ENCODE data around the gene NAA16.

Gene NAA16

GRCh38 chr13:41394166-41394565 lies 83.1 kb downstream of the NAA16 start:
- no peaks in the 10 kb centered on the region for H3K4me1 ChIP-seq
- TF ChIP-seq CTCF (IDR thresholded peaks at IDR 0.05), result no peak
- DNase-seq, result no peak
- no peak overlapping the region for H3K4me3 ChIP-seq
- H3K27me3 ChIP-seq, result no peaks in the 10 kb centered on the region
- no peak overlapping the region for H3K27ac ChIP-seq
- no peaks in the 10 kb centered on the region for H3K36me3 ChIP-seq
- no peaks in the 10 kb centered on the region for H3K9me3 ChIP-seq
- intact Hi-C loops (cut with DNase I; ENCODE audit: low total_unique reads), result no loop called here

DNA sequence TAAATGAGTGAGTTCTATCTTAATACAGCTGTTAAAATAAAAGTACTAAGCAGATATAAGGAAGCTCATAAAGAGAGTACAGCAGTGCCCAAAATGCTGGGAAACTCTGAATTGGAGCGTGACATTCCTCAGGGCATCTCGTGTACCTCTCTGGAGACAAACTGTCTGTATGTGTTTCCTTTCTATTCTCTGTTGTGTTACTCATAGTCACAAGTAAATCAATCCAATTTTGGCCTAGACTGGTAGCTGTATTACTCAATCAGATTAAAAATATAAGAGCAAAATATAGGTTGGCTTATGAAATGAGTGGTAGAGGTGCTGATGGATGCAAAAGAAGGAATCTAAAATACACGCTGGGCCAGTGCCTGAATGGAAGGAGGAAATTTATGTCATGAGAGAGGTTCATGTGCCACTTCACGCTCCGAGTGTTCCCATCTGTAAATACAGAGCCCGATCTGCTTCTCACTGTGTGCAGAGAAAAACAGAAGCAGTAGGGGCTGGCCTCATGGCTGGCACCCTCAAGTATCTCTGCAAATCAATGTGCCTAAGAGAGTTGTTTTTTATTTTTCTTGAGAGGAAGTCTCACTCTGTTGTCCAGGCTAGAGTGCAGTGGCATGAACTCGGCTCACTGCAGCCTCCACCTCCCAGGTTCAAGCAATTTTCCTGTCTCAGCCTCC lies 87.6 kb downstream of the NAA16 start:
- intact Hi-C loops (cut with DNase I; ENCODE audit: low total_unique reads), result no loop called here
- no peak for DNase-seq

DNA sequence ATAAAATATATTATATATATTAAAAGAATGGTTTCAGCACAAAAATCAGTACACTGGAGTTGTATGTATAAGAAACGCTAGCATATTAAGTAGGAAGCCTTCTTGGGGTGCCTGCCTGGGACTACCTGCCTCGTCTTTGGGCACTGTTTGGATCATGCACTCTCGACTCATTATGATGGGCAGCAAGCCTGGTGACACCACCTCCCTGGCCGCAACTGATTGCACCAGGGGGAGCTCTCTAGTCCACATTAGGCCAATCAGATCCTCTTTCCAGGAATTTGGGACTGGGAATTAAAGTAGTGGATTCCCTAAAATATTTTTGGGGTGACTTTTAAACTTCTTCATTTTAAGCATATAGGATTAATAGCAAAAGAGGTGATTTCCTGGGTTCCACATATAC lies 90.3 kb downstream of the NAA16 start:
- no peaks in the 10 kb centered on the region for H3K36me3 ChIP-seq
- intact Hi-C loops (cut with DNase I; ENCODE audit: low total_unique reads), result no loop called here
- H3K4me3 ChIP-seq, result no peak overlapping the region
- no peaks in the 10 kb centered on the region for H3K9me3 ChIP-seq
- no peaks in the 10 kb centered on the region for H3K4me1 ChIP-seq
- DNase-seq, result no peak
- TF ChIP-seq CTCF (IDR thresholded peaks at IDR 0.05), result no peak
- H3K27ac ChIP-seq, result no peak overlapping the region
- H3K27me3 ChIP-seq, result no peaks in the 10 kb centered on the region

More for the DNA sequence above, 87.6 kb downstream of the NAA16 start:
- no peaks in the 10 kb centered on the region for H3K9me3 ChIP-seq
- H3K27me3 ChIP-seq, result no peaks in the 10 kb centered on the region
- H3K36me3 ChIP-seq, result no peaks in the 10 kb centered on the region
- TF ChIP-seq CTCF (IDR thresholded peaks at IDR 0.05), result no peak
- no peak overlapping the region for H3K4me3 ChIP-seq
- H3K4me1 ChIP-seq, result no peaks in the 10 kb centered on the region
- H3K27ac ChIP-seq, result no peak overlapping the region

GRCh38 chr13:41402691-41403511 lies 91.8 kb downstream of the NAA16 start:
- Histone ChIP-seq H3K27me3 (no peaks in the 10 kb centered on the region), H3K4me3 (no peak overlapping the region), H3K36me3 (no peaks in the 10 kb centered on the region), H3K4me1 (no peaks in the 10 kb centered on the region), H3K9me3 (no peaks in the 10 kb centered on the region), H3K27ac (no peak overlapping the region)
- no peak for DNase-seq
- intact Hi-C loops (cut with DNase I; ENCODE audit: low total_unique reads), result no loop called here
- no peak for TF ChIP-seq CTCF (IDR thresholded peaks at IDR 0.05)

GRCh38 chr13:41403983-41404382 lies 92.9 kb downstream of the NAA16 start:
- Histone ChIP-seq H3K4me3 (no peak overlapping the region), H3K36me3 (no peaks in the 10 kb centered on the region), H3K27me3 (no peaks in the 10 kb centered on the region), H3K27ac (no peak overlapping the region), H3K4me1 (no peaks in the 10 kb centered on the region), H3K9me3 (no peaks in the 10 kb centered on the region)
- intact Hi-C loops (cut with DNase I; ENCODE audit: low total_unique reads), result no loop called here
- no peak for TF ChIP-seq CTCF (IDR thresholded peaks at IDR 0.05)
- DNase-seq, result no peak

All from tibial artery (tissue), 4 donors.